Breast epithelium (tissue), 3 donors: ENCODE results near the gene PRR19.

ENCODE experiments used
- CTCF ChIP-seq, 3 donors: fragments of 450-650 bp; IDR thresholded peaks; one replicate each; pipeline ENCODE4 v1.5.1; 2016 to 2017; ENCODE audit warnings: antibody characterized with exemption in 3 of 3, mild to moderate bottlenecking in 3 of 3, moderate library complexity in 3 of 3
- POLR2A ChIP-seq: fragments of 450-650 bp; IDR thresholded peaks from one replicate; pipeline ENCODE4 v1.6.1; 2016; ENCODE audit warnings: antibody characterized with exemption, mild to moderate bottlenecking, moderate library complexity
- POLR2AphosphoS5 ChIP-seq, 3 donors: sonication (generic); formaldehyde crosslinking; IDR thresholded peaks; one replicate each; pipeline ENCODE4 v1.6.1; 2017; ENCODE audit warnings: antibody characterized with exemption in 3 of 3

GRCh38 chr19:42352301-42353259 lies 50.6 kb downstream of the PRR19 start:
- no peak for TF ChIP-seq POLR2A
- no peak for TF ChIP-seq POLR2AphosphoS5 (IDR thresholded peaks at IDR 0.05)
- TF ChIP-seq CTCF (IDR thresholded peaks at IDR 0.05) = no peak
